Measurements from ENCODE around the gene IL7R.

DNA sequence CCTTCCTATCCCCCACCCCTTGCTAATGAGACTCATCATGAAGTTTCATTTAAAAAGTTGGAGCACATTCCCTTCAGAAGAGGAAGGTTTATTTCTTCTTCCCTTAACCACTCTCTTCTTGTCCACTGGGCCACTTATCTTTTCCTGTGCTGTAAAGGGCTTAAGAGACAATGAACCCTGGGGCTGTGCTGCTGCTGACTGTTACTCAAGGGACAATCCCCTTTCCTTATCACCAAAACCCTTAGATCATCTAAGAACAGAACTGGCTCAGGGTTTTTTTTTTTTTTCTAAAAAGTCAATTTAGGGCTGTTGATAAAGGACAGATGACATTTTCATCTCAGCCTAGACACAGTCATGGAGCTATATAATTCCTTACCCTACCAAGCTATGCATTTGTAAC lies 52.1 kb downstream of the IL7R start:
- TF ChIP-seq POLR2AphosphoS5 (IDR thresholded peaks at IDR 0.05; ENCODE audit: insufficient read depth, low read depth, low read length) (no peak), EZH2 (IDR thresholded peaks at IDR 0.05; ENCODE audit: borderline replicate concordance, low read depth, low read length, severe bottlenecking) (no peak), POLR2A (IDR thresholded peaks at IDR 0.05; ENCODE audit: low read depth, low read length) (no peak), GATA2 (IDR thresholded peaks at IDR 0.05; ENCODE audit: insufficient read depth, insufficient read length, low read depth, low read length) (no peak)
- TF ChIP-seq, protein P1, sequence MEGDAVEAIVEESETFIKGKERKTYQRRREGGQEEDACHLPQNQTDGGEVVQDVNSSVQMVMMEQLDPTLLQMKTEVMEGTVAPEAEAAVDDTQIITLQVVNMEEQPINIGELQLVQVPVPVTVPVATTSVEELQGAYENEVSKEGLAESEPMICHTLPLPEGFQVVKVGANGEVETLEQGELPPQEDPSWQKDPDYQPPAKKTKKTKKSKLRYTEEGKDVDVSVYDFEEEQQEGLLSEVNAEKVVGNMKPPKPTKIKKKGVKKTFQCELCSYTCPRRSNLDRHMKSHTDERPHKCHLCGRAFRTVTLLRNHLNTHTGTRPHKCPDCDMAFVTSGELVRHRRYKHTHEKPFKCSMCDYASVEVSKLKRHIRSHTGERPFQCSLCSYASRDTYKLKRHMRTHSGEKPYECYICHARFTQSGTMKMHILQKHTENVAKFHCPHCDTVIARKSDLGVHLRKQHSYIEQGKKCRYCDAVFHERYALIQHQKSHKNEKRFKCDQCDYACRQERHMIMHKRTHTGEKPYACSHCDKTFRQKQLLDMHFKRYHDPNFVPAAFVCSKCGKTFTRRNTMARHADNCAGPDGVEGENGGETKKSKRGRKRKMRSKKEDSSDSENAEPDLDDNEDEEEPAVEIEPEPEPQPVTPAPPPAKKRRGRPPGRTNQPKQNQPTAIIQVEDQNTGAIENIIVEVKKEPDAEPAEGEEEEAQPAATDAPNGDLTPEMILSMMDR (IDR thresholded peaks at IDR 0.05; ENCODE audit: extremely low read depth in 1 of 2, insufficient read depth in 1 of 2, low read depth in 1 of 2, low read length in 2 of 2): no peak

All from endothelial cell of umbilical vein (primary cell).